SK-N-SH treated with all-trans-retinoic acid at 6 μM for 48 hours (cell line): Measurements from ENCODE around the gene NECAB3.

Source experiments
- ATAC-seq: fragments of 200-7000 bp; cut with Tn5 transposase; 3 replicates; pipeline ENCODE4 v1.9.1; 2020; ENCODE audit warnings: mild to moderate bottlenecking, moderate library complexity
- ARNTL ChIP-seq: fragments of 450-650 bp; formaldehyde crosslinking; IDR thresholded peaks from 2 replicates; pipeline ENCODE4 v1.5.0; 2020; ENCODE audit warnings: low read depth, mild to moderate bottlenecking, moderate library complexity, borderline replicate concordance
- BACH2 ChIP-seq: fragments of 250-450 bp; sonication (Bioruptor Pico); IDR thresholded peaks from 2 replicates; pipeline ENCODE4 v1.9.0; 2021; ENCODE audit warnings: mild to moderate bottlenecking, borderline replicate concordance
- CREB5 ChIP-seq: fragments of 250-450 bp; sonication (Bioruptor Pico); IDR thresholded peaks from 2 replicates; pipeline ENCODE4 v1.5.1; 2020; ENCODE audit warnings: low read depth, mild to moderate bottlenecking, moderate library complexity
- CSDC2 ChIP-seq: fragments of 250-450 bp; sonication (Bioruptor Pico); IDR thresholded peaks from 2 replicates; pipeline ENCODE4 v1.5.0; 2020; ENCODE audit warnings: mild to moderate bottlenecking, moderate library complexity
- ESRRG ChIP-seq: fragments of 250-450 bp; sonication (Bioruptor Pico); IDR thresholded peaks from 2 replicates; pipeline ENCODE4 v1.6.1; 2021; ENCODE audit warnings: mild to moderate bottlenecking
- GLIS3 ChIP-seq: fragments of 250-450 bp; sonication (Bioruptor Pico); IDR thresholded peaks from 2 replicates; pipeline ENCODE4 v1.5.0; 2020; ENCODE audit warnings: mild to moderate bottlenecking, moderate library complexity
- ISL1 ChIP-seq: fragments of 250-450 bp; sonication (Bioruptor Pico); IDR thresholded peaks from 2 replicates; pipeline ENCODE4 v2.1.2; 2022; ENCODE audit warnings: mild to moderate bottlenecking, moderate library complexity
- PATZ1 ChIP-seq: fragments of 250-450 bp; sonication (Bioruptor Pico); IDR thresholded peaks from 2 replicates; pipeline ENCODE4 v1.8.0; 2020; ENCODE audit warnings: mild to moderate bottlenecking, moderate library complexity, borderline replicate concordance
- POU6F1 ChIP-seq: fragments of 250-450 bp; sonication (Bioruptor Pico); IDR thresholded peaks from 2 replicates; pipeline ENCODE4 v1.8.0; 2021; ENCODE audit warnings: low read depth, mild to moderate bottlenecking, moderate library complexity, borderline replicate concordance
- PPARA ChIP-seq: fragments of 250-450 bp; sonication (Bioruptor Pico); IDR thresholded peaks from 2 replicates; pipeline ENCODE4 v1.5.0; 2020; ENCODE audit warnings: mild to moderate bottlenecking, borderline replicate concordance
- RARB ChIP-seq: fragments of 250-450 bp; sonication (Bioruptor Pico); IDR thresholded peaks from 2 replicates; pipeline ENCODE4 v1.8.0; 2021; ENCODE audit warnings: mild to moderate bottlenecking, moderate library complexity
- TCF4 ChIP-seq: fragments of 250-450 bp; sonication (Bioruptor Pico); IDR thresholded peaks from 2 replicates; pipeline ENCODE4 v1.8.0; 2021; ENCODE audit warnings: mild to moderate bottlenecking, moderate library complexity, borderline replicate concordance
- TOX ChIP-seq: fragments of 250-450 bp; sonication (Bioruptor Pico); IDR thresholded peaks from 2 replicates; pipeline ENCODE4 v1.8.0; 2021; ENCODE audit warnings: mild to moderate bottlenecking, moderate library complexity, borderline replicate concordance
- ZC3H10 ChIP-seq: fragments of 250-450 bp; sonication (Bioruptor Pico); IDR thresholded peaks from 2 replicates; pipeline ENCODE4 v1.5.1; 2021; ENCODE audit warnings: mild to moderate bottlenecking, moderate library complexity
- ZFP3 ChIP-seq: fragments of 250-450 bp; sonication (Bioruptor Pico); IDR thresholded peaks from 2 replicates; pipeline ENCODE4 v1.5.0; 2020; ENCODE audit warnings: mild to moderate bottlenecking, moderate library complexity
- ZFP30 ChIP-seq: fragments of 450-650 bp; formaldehyde crosslinking; IDR thresholded peaks from 2 replicates; pipeline ENCODE4 v1.5.0; 2022; ENCODE audit warnings: mild to moderate bottlenecking, moderate library complexity
- ZNF565 ChIP-seq: fragments of 450-650 bp; formaldehyde crosslinking; conservative IDR thresholded peaks from 2 replicates; pipeline ENCODE4 v1.5.0; 2020; ENCODE audit warnings: low read depth, mild to moderate bottlenecking, moderate library complexity
- ZNF70 ChIP-seq: fragments of 450-650 bp; formaldehyde crosslinking; IDR thresholded peaks from 2 replicates; pipeline ENCODE4 v1.5.0; 2020; ENCODE audit warnings: mild to moderate bottlenecking, moderate library complexity

NECAB3 gene

DNA sequence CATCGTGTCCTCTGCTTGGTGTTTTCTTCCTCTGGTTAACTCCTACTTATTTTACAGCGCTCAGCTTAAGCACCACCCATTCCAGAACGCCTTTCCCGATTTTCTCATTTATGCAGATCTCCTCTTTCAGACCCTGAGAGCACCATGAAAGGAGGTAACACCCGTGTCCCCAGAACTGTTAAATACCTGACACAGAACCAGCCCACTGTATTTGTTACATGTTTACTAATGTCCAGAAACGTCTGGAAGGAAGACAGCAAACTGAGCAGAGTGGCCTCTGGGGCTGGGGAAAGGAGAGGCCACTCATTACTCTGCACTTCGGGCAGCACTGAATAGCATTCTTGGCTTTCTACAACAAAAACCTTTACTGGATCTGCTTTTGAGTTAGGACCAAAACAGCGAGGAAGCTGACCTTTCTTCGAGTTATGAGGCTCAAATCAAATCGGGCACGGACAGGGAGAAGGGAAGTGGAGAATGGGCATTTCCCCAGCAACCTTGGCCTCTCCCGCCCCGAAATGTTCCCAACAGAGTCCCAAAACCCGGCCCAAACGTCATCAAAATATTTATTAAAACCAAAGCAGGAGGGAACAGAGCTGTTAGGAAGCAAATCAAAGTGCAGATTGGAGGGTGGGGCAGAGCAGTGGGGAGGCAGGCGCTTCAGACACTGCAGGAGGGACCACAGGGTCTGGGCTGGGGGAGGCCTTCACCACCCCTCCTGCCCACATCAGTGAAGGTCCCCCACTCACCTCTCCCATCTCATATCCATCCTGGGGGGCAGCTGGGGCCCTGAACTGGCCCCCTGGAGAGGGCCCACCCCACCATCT lies 1.1 kb upstream of the NECAB3 start:
- no peak for ATAC-seq
- TF ChIP-seq ISL1 (CRISPR knock-in tag) = no peak
- TF ChIP-seq ARNTL (CRISPR knock-in tag) = no peak
- no peak for TF ChIP-seq ZNF565 (CRISPR knock-in tag)
- TF ChIP-seq ESRRG (CRISPR knock-in tag) = no peak
- TF ChIP-seq CSDC2 (CRISPR knock-in tag) = no peak
- TF ChIP-seq BACH2 (CRISPR knock-in tag) = no peak
- no peak for TF ChIP-seq GLIS3 (CRISPR knock-in tag)
- no peak for TF ChIP-seq TCF4 (CRISPR knock-in tag)
- no peak for TF ChIP-seq ZNF70 (CRISPR knock-in tag)
- no peak for TF ChIP-seq PATZ1 (CRISPR knock-in tag)
- TF ChIP-seq CREB5 = no peak
- TF ChIP-seq PPARA (CRISPR knock-in tag) = no peak
- TF ChIP-seq POU6F1 (CRISPR knock-in tag) = no peak
- no peak for TF ChIP-seq ZFP3 (CRISPR knock-in tag)

DNA sequence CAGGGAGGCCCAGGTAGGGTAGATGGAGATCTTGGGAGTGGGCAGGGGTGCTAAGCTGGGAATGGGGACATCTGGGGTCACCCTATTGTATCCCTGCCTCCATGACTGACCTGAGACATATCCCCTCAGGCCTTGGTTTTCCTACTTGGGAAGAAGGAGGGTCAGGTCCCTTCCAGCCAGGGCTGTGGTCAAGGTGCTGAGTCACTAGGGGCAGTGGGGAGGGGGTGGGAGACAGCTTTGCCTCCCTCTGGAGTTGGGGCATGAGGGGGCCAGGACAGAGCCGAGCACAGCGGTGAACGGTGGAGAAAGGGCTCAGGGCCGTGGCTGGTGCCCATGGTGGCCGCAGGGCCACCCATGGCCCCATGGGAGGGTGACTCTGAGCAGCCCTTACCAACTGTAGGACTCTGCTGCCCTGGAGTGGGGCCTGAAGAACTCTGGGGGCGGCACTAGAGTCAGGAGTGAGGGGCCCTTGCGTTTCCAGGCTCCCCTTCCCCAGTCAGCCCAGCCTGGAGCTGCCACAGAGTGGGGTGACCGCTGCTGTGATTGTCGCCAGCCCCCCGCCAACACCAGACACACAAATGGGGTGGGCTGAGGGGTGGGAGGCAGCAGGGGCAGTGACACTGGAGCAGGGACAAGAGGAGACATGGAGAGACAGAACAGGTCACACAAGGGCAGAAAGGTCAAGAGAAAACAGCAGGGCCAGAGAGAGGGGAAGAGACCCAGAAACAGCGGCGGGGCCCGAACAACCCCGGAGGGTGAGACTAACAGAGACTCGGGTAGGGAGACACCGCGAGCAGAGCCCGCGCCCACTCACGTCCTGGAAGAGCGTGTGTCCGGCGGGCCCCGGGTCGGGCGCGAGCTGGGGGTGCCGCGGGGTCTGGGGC lies 576 bp downstream of the NECAB3 start:
- TF ChIP-seq CREB5 = no peak
- no peak for TF ChIP-seq PPARA (CRISPR knock-in tag)
- TF ChIP-seq ZNF565 (CRISPR knock-in tag) = no peak
- no peak for TF ChIP-seq ZC3H10 (CRISPR knock-in tag)
- TF ChIP-seq ZFP30 (CRISPR knock-in tag) = no peak
- no peak for TF ChIP-seq PATZ1 (CRISPR knock-in tag)
- no peak for TF ChIP-seq RARB (CRISPR knock-in tag)
- TF ChIP-seq ZFP3 (CRISPR knock-in tag) = no peak
- no peak for TF ChIP-seq ESRRG (CRISPR knock-in tag)
- no peak for TF ChIP-seq POU6F1 (CRISPR knock-in tag)
- TF ChIP-seq GLIS3 (CRISPR knock-in tag) = no peak
- TF ChIP-seq ARNTL (CRISPR knock-in tag) = no peak
- TF ChIP-seq TOX (CRISPR knock-in tag) = no peak
- no peak for TF ChIP-seq CSDC2 (CRISPR knock-in tag)
- no peak for TF ChIP-seq BACH2 (CRISPR knock-in tag)
- no peak for TF ChIP-seq TCF4 (CRISPR knock-in tag)
- ATAC-seq = peak; percentile 59
